Transverse colon (tissue), 3 donors: ENCODE data around the gene TSHZ3.

Experiments used
- CTCF ChIP-seq, 5 experiments: fragments of 200-600 bp in 3 of 5; fragments of 450-650 bp in 2 of 5; sonication (generic) in 3 of 5; IDR thresholded peaks; 1 replicate in 2 of 5; 2 replicates in 3 of 5; pipeline ENCODE4 v1.5.1; 2016 to 2017; ENCODE audit warnings: antibody characterized with exemption in 5 of 5, inconsistent platforms in 3 of 5, mild to moderate bottlenecking in 2 of 5, moderate library complexity in 1 of 5
- EP300 ChIP-seq: sonication (generic); formaldehyde crosslinking; IDR thresholded peaks from one replicate; pipeline ENCODE4 v1.6.1; 2017; ENCODE audit warnings: antibody characterized with exemption, low read depth
- POLR2A ChIP-seq: fragments of 450-650 bp; IDR thresholded peaks from one replicate; pipeline ENCODE4 v1.6.1; 2016; ENCODE audit warnings: antibody characterized with exemption, mild to moderate bottlenecking, moderate library complexity

- TF ChIP-seq CTCF (IDR thresholded peaks at IDR 0.05): no peak
- no peak for TF ChIP-seq EP300
- TF ChIP-seq POLR2A: no peak
Measured at GRCh38 chr19:31233295-31233800, 115.9 kb downstream of the TSHZ3 start.
